ENCODE results near the gene SYNGR3.
"Not testable (repeated sequence)": the region's sequence is repeated elsewhere in the genome, so short reads cannot be mapped to it uniquely, and the experiment has no call there.

SYNGR3 gene

GRCh38 chr16:2032285-2033056, 42.7 kb downstream of the SYNGR3 start:
- H3K36me3 ChIP-seq (ENCODE audit: control insufficient read depth, low read depth, low read length), result no peaks in the 10 kb centered on the region
- H3K9me3 ChIP-seq (ENCODE audit: control insufficient read depth, low read depth, low read length), result no peaks in the 10 kb centered on the region
- no peak overlapping the region for H3K27ac ChIP-seq (ENCODE audit: low read length)
- no peak overlapping the region for H3K4me3 ChIP-seq (ENCODE audit: low read length)
- H3K27me3 ChIP-seq (ENCODE audit: control insufficient read depth, insufficient read depth, low read length), result peaks cover 12% of the 10 kb centered on the region
- no peak overlapping the region for H3K9ac ChIP-seq (ENCODE audit: low read length)
- H3K4me1 ChIP-seq (ENCODE audit: control insufficient read depth, low read depth, low read length), result no peaks in the 10 kb centered on the region

- peaks cover 4% of the 10 kb centered on the region for H3K27me3 ChIP-seq (ENCODE audit: control insufficient read depth, insufficient read depth, low read length)
- H3K9me3 ChIP-seq (ENCODE audit: control insufficient read depth, low read depth, low read length), result no peaks in the 10 kb centered on the region
- no peaks in the 10 kb centered on the region for H3K4me1 ChIP-seq (ENCODE audit: control insufficient read depth, low read depth, low read length)
- H3K27ac ChIP-seq (ENCODE audit: low read length), result no peak overlapping the region
- no peaks in the 10 kb centered on the region for H3K36me3 ChIP-seq (ENCODE audit: control insufficient read depth, low read depth, low read length)
- no peak overlapping the region for H3K9ac ChIP-seq (ENCODE audit: low read length)
- no peak overlapping the region for H3K4me3 ChIP-seq (ENCODE audit: low read length)
Observed at GRCh38 chr16:2033057-2033908, 43.5 kb downstream of the SYNGR3 start.

DNA sequence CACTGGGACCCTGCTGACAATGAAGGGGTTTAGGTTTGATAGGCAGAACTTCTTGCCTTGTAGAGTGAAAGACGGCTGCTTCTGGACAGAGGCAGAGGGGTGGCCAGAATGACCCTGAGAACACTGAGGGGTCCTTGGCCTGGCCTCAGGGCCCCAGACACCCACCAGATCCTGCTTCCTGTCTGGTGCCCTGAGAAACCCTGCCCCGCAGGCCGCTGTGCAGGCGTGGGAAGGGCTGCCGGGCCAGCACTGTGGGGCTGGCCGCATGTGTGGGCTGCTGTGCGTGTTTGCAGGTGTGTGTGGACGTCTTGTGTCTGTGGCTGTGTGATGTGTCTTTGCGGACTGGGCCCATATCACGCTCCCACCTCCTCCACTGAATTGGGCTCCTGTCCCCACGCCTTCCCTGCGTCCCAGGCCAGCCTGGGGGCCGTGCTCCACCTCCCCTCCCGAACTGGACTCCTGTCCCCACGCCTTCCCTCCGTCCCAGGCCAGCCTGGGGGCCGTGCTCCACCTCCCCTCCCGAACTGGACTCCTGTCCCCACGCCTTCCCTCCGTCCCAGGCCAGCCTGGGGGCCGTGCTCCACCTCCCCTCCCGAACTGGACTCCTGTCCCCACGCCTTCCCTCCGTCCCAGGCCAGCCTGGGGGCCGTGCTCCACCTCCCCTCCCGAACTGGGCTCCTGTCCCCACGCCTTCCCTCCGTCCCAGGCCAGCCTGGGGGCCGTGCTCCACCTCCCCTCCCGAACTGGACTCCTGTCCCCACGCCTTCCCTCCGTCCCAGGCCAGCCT, 44.3 kb downstream of the SYNGR3 start:
- H3K9me3 ChIP-seq (ENCODE audit: control insufficient read depth, low read depth, low read length); H3K4me3 ChIP-seq (ENCODE audit: low read length); H3K27ac ChIP-seq (ENCODE audit: low read length); H3K27me3 ChIP-seq (ENCODE audit: control insufficient read depth, insufficient read depth, low read length); H3K9ac ChIP-seq (ENCODE audit: low read length); H3K4me1 ChIP-seq (ENCODE audit: control insufficient read depth, low read depth, low read length); H3K36me3 ChIP-seq (ENCODE audit: control insufficient read depth, low read depth, low read length): not testable (repeated sequence)

DNA sequence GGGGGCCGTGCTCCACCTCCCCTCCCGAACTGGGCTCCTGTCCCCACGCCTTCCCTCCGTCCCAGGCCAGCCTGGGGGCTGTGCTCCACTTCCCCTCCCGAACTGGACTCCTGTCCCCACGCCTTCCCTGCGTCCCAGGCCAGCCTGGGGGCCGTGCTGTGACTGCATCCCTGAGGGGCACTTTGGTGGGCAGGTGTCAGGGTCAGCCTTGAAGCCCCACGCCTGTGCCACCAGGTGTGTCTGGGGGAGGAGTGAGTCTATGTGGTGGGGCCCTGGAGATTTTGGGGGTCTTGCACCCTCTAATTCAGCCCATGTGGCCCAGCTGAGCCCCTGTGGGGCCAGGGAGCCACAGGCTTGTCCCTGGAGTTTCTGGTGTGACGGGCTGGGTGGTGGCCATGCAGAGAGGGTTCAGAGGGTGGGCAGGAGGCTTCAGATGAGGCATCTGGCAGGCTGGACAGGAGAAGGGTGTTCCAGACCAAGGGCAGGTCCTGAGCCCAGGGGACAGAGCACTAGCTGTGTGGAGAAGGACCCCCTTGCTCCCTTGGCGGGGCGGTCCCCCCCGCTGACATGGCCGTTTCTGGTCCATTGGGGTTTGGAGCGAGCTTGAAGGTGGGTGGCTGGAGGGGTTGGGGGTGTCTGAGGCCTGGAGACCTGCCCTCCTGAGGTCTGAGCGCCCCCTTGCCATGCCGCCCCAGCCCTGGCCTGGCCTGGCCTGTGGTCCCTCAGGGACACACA, 45.1 kb downstream of the SYNGR3 start:
- no peak overlapping the region for H3K4me3 ChIP-seq (ENCODE audit: low read length)
- H3K9me3 ChIP-seq (ENCODE audit: control insufficient read depth, low read depth, low read length), result no peaks in the 10 kb centered on the region
- H3K27ac ChIP-seq (ENCODE audit: low read length), result no peak overlapping the region
- H3K27me3 ChIP-seq (ENCODE audit: control insufficient read depth, insufficient read depth, low read length), result no peaks in the 10 kb centered on the region
- no peaks in the 10 kb centered on the region for H3K4me1 ChIP-seq (ENCODE audit: control insufficient read depth, low read depth, low read length)
- no peaks in the 10 kb centered on the region for H3K36me3 ChIP-seq (ENCODE audit: control insufficient read depth, low read depth, low read length)
- no peak overlapping the region for H3K9ac ChIP-seq (ENCODE audit: low read length)

DNA sequence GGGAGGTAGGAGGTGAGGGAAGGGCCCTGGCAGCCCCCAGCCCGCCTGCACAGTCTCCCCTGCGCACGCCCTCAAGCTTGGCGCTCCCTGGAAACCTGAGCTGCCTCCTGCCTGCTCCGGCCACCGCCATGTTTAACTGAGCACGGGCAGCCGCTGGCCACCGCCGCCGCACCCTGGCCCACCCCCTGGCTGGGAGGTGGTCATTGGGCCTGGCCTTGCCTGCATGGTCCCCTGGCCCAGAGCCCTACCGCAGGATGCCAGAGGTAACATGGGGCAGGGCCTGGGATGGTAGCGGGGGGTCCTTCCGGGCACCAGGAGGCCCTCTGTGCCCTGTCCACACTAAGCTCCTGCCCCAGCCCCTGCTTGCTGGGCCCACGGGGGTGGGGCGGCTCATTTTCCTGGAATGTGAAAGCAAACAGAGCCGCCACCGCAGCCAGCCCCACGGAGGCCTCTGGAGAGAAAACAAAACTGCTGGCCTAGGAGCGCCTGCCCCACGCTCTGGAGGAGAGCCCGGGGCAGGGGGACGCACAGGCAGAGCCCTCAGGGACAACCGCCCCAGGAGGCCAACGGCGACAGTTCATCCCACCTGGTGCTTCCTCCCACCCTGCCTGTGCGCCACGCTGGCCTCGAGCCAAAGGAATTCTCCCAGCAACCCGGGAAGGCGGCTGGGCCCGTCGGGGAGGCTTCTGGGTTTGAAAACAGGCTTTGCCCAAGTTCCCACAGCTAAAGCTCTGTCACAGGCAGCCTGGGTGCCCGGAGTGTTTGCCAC, 45.8 kb downstream of the SYNGR3 start:
- Histone ChIP-seq H3K27ac (ENCODE audit: low read length) (no peak overlapping the region), H3K36me3 (ENCODE audit: control insufficient read depth, low read depth, low read length) (no peaks in the 10 kb centered on the region), H3K27me3 (ENCODE audit: control insufficient read depth, insufficient read depth, low read length) (no peaks in the 10 kb centered on the region), H3K9ac (ENCODE audit: low read length) (no peak overlapping the region), H3K4me3 (ENCODE audit: low read length) (no peak overlapping the region), H3K9me3 (ENCODE audit: control insufficient read depth, low read depth, low read length) (no peaks in the 10 kb centered on the region), H3K4me1 (ENCODE audit: control insufficient read depth, low read depth, low read length) (no peaks in the 10 kb centered on the region)

GRCh38 chr16:2036200-2036966, 46.6 kb downstream of the SYNGR3 start:
- Histone ChIP-seq H3K9me3 (ENCODE audit: control insufficient read depth, low read depth, low read length) (no peaks in the 10 kb centered on the region), H3K4me1 (ENCODE audit: control insufficient read depth, low read depth, low read length) (no peaks in the 10 kb centered on the region), H3K4me3 (ENCODE audit: low read length) (no peak overlapping the region), H3K9ac (ENCODE audit: low read length) (no peak overlapping the region), H3K36me3 (ENCODE audit: control insufficient read depth, low read depth, low read length) (no peaks in the 10 kb centered on the region), H3K27ac (ENCODE audit: low read length) (no peak overlapping the region), H3K27me3 (ENCODE audit: control insufficient read depth, insufficient read depth, low read length) (no peaks in the 10 kb centered on the region)

- Histone ChIP-seq H3K27me3 (ENCODE audit: control insufficient read depth, insufficient read depth, low read length) (no peaks in the 10 kb centered on the region), H3K4me3 (ENCODE audit: low read length) (no peak overlapping the region), H3K4me1 (ENCODE audit: control insufficient read depth, low read depth, low read length) (no peaks in the 10 kb centered on the region), H3K36me3 (ENCODE audit: control insufficient read depth, low read depth, low read length) (no peaks in the 10 kb centered on the region), H3K9me3 (ENCODE audit: control insufficient read depth, low read depth, low read length) (no peaks in the 10 kb centered on the region), H3K27ac (ENCODE audit: low read length) (no peak overlapping the region), H3K9ac (ENCODE audit: low read length) (no peak overlapping the region)
Observed at GRCh38 chr16:2037115-2037514, 47.3 kb downstream of the SYNGR3 start.

- Histone ChIP-seq H3K4me1 (ENCODE audit: control insufficient read depth, low read depth, low read length) (no peaks in the 10 kb centered on the region), H3K27ac (ENCODE audit: low read length) (no peak overlapping the region), H3K4me3 (ENCODE audit: low read length) (no peak overlapping the region), H3K27me3 (ENCODE audit: control insufficient read depth, insufficient read depth, low read length) (no peaks in the 10 kb centered on the region), H3K9me3 (ENCODE audit: control insufficient read depth, low read depth, low read length) (no peaks in the 10 kb centered on the region), H3K9ac (ENCODE audit: low read length) (no peak overlapping the region), H3K36me3 (ENCODE audit: control insufficient read depth, low read depth, low read length) (no peaks in the 10 kb centered on the region)
Observed at GRCh38 chr16:2037647-2038381, 48.0 kb downstream of the SYNGR3 start.

DNA sequence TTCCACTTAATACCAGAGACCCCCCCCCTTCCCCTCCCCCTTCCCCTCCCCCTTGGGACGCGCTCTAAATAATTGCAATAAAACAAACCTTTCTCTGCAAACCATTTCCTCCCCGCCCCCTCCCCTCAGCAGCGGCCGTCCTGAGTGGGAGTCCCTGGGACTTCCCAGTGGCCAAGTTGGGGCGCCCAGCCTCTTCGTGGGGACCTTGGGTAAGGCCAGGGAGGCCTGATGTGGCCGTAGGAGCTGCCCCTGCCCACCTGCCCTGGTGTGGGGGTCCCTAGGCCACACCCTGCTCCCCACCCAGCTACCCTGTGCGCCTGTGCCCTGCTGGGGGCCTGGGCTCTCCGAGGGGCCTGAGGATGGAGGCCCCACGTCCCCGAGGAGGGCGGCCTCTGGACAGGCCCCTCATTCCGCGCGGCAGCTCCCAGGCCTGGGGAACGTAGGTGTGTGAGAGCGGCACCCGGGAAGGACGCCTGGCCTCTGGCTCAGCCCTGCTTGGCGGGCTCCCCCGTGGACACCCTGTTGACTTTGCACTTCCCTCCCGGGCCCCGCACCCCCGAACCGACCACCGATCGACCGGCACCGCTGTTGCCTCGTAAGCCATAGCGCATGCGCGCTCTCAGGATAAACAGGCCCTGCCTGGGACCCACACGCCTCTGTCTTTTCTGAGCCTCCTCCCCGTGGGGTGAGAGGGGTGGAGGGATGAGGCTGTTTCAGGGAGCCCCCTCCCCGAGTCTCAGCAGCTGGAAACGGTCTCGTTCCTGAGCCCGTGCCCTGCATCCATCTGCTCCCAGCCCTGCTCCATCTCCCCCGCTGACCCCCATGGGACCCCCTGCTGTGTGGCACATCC, 48.8 kb downstream of the SYNGR3 start:
- Histone ChIP-seq H3K27ac (ENCODE audit: low read length) (no peak overlapping the region), H3K9ac (ENCODE audit: low read length) (no peak overlapping the region), H3K4me3 (ENCODE audit: low read length) (no peak overlapping the region)

More for the DNA sequence above, 48.8 kb downstream of the SYNGR3 start:
- Histone ChIP-seq H3K27me3 (ENCODE audit: control insufficient read depth, insufficient read depth, low read length) (no peaks in the 10 kb centered on the region), H3K36me3 (ENCODE audit: control insufficient read depth, low read depth, low read length) (peaks cover 4% of the 10 kb centered on the region), H3K4me1 (ENCODE audit: control insufficient read depth, low read depth, low read length) (no peaks in the 10 kb centered on the region), H3K9me3 (ENCODE audit: control insufficient read depth, low read depth, low read length) (no peaks in the 10 kb centered on the region)

Measured in iPS-18a (cell line).